SK-MEL-5 (cell line): ENCODE data around the gene CHD2. TPM values are rescaled to one million over a fixed set of nuclear protein-coding genes. Genes with fewer than 3 reads are reported as not detected.

Source experiments
- DNase-seq: peaks from one replicate; pipeline ENCODE4 v3.0.0-alpha.2; 2016; ENCODE audit warnings: low read depth, low spot score
- in situ Hi-C: cut with HindIII; loops from 2 replicates; pipeline ENCODE4 v1.10.0; 2016; ENCODE audit warnings: low sequenced_read_pairs, high pct_unique_total_duplicates, low pct_unique_long_range_greater_than_20kb
- total RNA-seq: library from RNA; depleted of rRNA; stranded (reverse); fragments of >200 nt; shearing (Covaris generic); gene quantifications from 2 replicates; pipeline ENCODE4 v1.2.3, GENCODE V29; 2014

The CHD2 gene
- total RNA-seq, 1 experiment from 2014 or later = 37.9 TPM

GRCh38 chr15:93045191-93045785 is 145.2 kb downstream of the CHD2 start:
- DNase-seq = no peak
- in situ Hi-C loops = no loop called here

GRCh38 chr15:93046120-93046519 is 146.0 kb downstream of the CHD2 start:
- no peak for DNase-seq
- in situ Hi-C loops = no loop called here

GRCh38 chr15:93046721-93047120 is 146.6 kb downstream of the CHD2 start:
- DNase-seq = no peak
- in situ Hi-C loops = no loop called here

GRCh38 chr15:93047621-93048425 is 147.7 kb downstream of the CHD2 start:
- DNase-seq = no peak
- in situ Hi-C loops = no loop called here

- no peak for DNase-seq
- in situ Hi-C loops = no loop called here
Measured at GRCh38 chr15:93048426-93048721, 148.2 kb downstream of the CHD2 start.

- in situ Hi-C loops = no loop called here
- no peak for DNase-seq
Measured at GRCh38 chr15:93048759-93049161, 148.6 kb downstream of the CHD2 start.

GRCh38 chr15:93049233-93049632 is 149.1 kb downstream of the CHD2 start:
- in situ Hi-C loops = no loop called here
- DNase-seq = no peak

GRCh38 chr15:93049914-93050578 is 149.9 kb downstream of the CHD2 start:
- DNase-seq = no peak
- in situ Hi-C loops = no loop called here

- no peak for DNase-seq
- in situ Hi-C loops = no loop called here
Measured at GRCh38 chr15:93050648-93051047, 150.5 kb downstream of the CHD2 start.

- no peak for DNase-seq
- in situ Hi-C loops = no loop called here
Measured at GRCh38 chr15:93051236-93052089, 151.3 kb downstream of the CHD2 start.

GRCh38 chr15:93052090-93052879 is 152.2 kb downstream of the CHD2 start:
- peak; percentile 34 for DNase-seq
- in situ Hi-C loops = no loop called here

GRCh38 chr15:93055211-93055610 is 155.1 kb downstream of the CHD2 start:
- DNase-seq = no peak
- in situ Hi-C loops = no loop called here

- in situ Hi-C loops = no loop called here
Measured at GRCh38 chr15:93056836-93057235, 156.7 kb downstream of the CHD2 start.

GRCh38 chr15:93057618-93058017 is 157.5 kb downstream of the CHD2 start:
- in situ Hi-C loops = no loop called here
- no peak for DNase-seq

More at GRCh38 chr15:93056836-93057235, 156.7 kb downstream of the CHD2 start:
- no peak for DNase-seq

- in situ Hi-C loops = no loop called here
- no peak for DNase-seq
Measured at GRCh38 chr15:93058128-93058527, 158.0 kb downstream of the CHD2 start.

GRCh38 chr15:93058904-93059427 is 158.8 kb downstream of the CHD2 start:
- in situ Hi-C loops = no loop called here
- DNase-seq = no peak

GRCh38 chr15:93059442-93059841 is 159.3 kb downstream of the CHD2 start:
- in situ Hi-C loops = no loop called here

More at GRCh38 chr15:93059442-93059841, 159.3 kb downstream of the CHD2 start:
- no peak for DNase-seq
